NB4 (cell line): Measurements from ENCODE around the gene DAAM2.

Experiments
- DNase-seq: peaks from one replicate; pipeline ENCODE4 v3.0.0; 2010; ENCODE audit warnings: low read depth
- H3K4me3 ChIP-seq: one replicate; pipeline ENCODE4 v1.5.1; 2011; ENCODE audit warnings: mild to moderate bottlenecking, low read depth, low read length, moderate library complexity
- CTCF ChIP-seq: IDR thresholded peaks from one replicate; pipeline ENCODE4 v1.5.1; 2012; ENCODE audit warnings: low read depth, low read length
- MAX ChIP-seq: IDR thresholded peaks from 2 replicates; pipeline ENCODE4 v1.6.1; 2011; ENCODE audit warnings: low read depth, low read length
- MYC ChIP-seq: IDR thresholded peaks from 2 replicates; pipeline ENCODE4 v1.6.1; 2011; ENCODE audit warnings: low read depth, low read length
- POLR2A ChIP-seq: IDR thresholded peaks from 2 replicates; pipeline ENCODE4 v1.6.1; 2011; ENCODE audit warnings: mild to moderate bottlenecking; ENCODE audit not compliant: insufficient read length; ENCODE audit errors: extremely low read depth

The DAAM2 gene

GRCh38 chr6:39841923-39842322, 49.7 kb downstream of the DAAM2 start:
- TF ChIP-seq MYC = no peak
- no peak for TF ChIP-seq CTCF
- TF ChIP-seq MAX = no peak
- no peak for TF ChIP-seq POLR2A
- no peak overlapping the region for H3K4me3 ChIP-seq
- no peak for DNase-seq

- no peak overlapping the region for H3K4me3 ChIP-seq
- peak; percentile 4 for DNase-seq
- no peak for TF ChIP-seq MAX
- TF ChIP-seq POLR2A = no peak
- no peak for TF ChIP-seq CTCF
- TF ChIP-seq MYC = no peak
Observed at GRCh38 chr6:39843305-39844020, 51.3 kb downstream of the DAAM2 start.

- TF ChIP-seq MAX = no peak
- no peak for TF ChIP-seq MYC
- no peak for TF ChIP-seq POLR2A
- no peak for TF ChIP-seq CTCF
- DNase-seq = no peak
- H3K4me3 ChIP-seq = no peak overlapping the region
Observed at GRCh38 chr6:39844866-39845265, 52.7 kb downstream of the DAAM2 start.

- no peak for TF ChIP-seq CTCF
- no peak for TF ChIP-seq MAX
- TF ChIP-seq POLR2A = no peak
- TF ChIP-seq MYC = no peak
- no peak overlapping the region for H3K4me3 ChIP-seq
- DNase-seq = no peak
Observed at GRCh38 chr6:39847221-39847620, 55.0 kb downstream of the DAAM2 start.

GRCh38 chr6:39848171-39848570, 56.0 kb downstream of the DAAM2 start:
- TF ChIP-seq POLR2A = no peak
- no peak for TF ChIP-seq MYC
- no peak for TF ChIP-seq MAX
- no peak for TF ChIP-seq CTCF

More at GRCh38 chr6:39848171-39848570, 56.0 kb downstream of the DAAM2 start:
- no peak for DNase-seq
- no peak overlapping the region for H3K4me3 ChIP-seq
